HepG2 (cell line): ENCODE results near the gene TXNIP. TPM values are rescaled to one million over a fixed set of nuclear protein-coding genes. Genes with fewer than 3 reads are reported as not detected.

Source experiments
- GABPA ChIP-seq, 2 experiments: IDR thresholded peaks; 2 replicates each; pipeline ENCODE4 v1.6.1; 2011 to 2016; ENCODE audit warnings: low read depth in 2 of 2, low read length in 1 of 2, missing biosample characterization in 1 of 2, missing genetic modification characterization in 1 of 2
- GPN1 ChIP-seq: sonication (generic); formaldehyde crosslinking; IDR thresholded peaks from 2 replicates; pipeline ENCODE4 v1.5.1; 2020; ENCODE audit warnings: missing genetic modification reagents, borderline replicate concordance
- HMG20B ChIP-seq: conservative IDR thresholded peaks from 2 replicates; pipeline ENCODE4 v1.6.1; 2016; ENCODE audit warnings: missing genetic modification reagents, missing compliant biosample characterization
- HOXD1 ChIP-seq: sonication (generic); formaldehyde crosslinking; IDR thresholded peaks from 2 replicates; pipeline ENCODE4 v1.5.0; 2020; ENCODE audit warnings: missing genetic modification reagents
- MAX ChIP-seq: IDR thresholded peaks from 2 replicates; pipeline ENCODE4 v1.6.1; 2012; ENCODE audit warnings: inconsistent platforms
- NFAT5 ChIP-seq: sonication (generic); formaldehyde crosslinking; IDR thresholded peaks from 2 replicates; pipeline ENCODE4 v1.4.0; 2020; ENCODE audit warnings: missing genetic modification reagents
- NFKB2 ChIP-seq: sonication (generic); formaldehyde crosslinking; IDR thresholded peaks from 2 replicates; pipeline ENCODE4 v1.4.0; 2020; ENCODE audit warnings: missing genetic modification reagents, borderline replicate concordance
- RXRB ChIP-seq: IDR thresholded peaks from 2 replicates; pipeline ENCODE4 v1.6.1; 2016; ENCODE audit warnings: borderline replicate concordance, missing genetic modification reagents, missing compliant biosample characterization
- SP140L ChIP-seq: sonication (generic); formaldehyde crosslinking; IDR thresholded peaks from 2 replicates; pipeline ENCODE4 v1.4.0; 2020; ENCODE audit warnings: missing genetic modification reagents, borderline replicate concordance
- XRCC5 ChIP-seq: fragments of 200-400 bp; formaldehyde crosslinking; optimal IDR thresholded peaks from 2 replicates; pipeline ENCODE3; 2017; ENCODE audit warnings: mild to moderate bottlenecking, low read length
- ZNF281 ChIP-seq: sonication (generic); formaldehyde crosslinking; IDR thresholded peaks from 2 replicates; pipeline ENCODE4 v1.4.0; 2020; ENCODE audit warnings: missing genetic modification reagents, borderline replicate concordance
- ZNF431 ChIP-seq: sonication (generic); formaldehyde crosslinking; IDR thresholded peaks from 2 replicates; pipeline ENCODE4 v1.9.0; 2022; ENCODE audit warnings: missing genetic modification reagents, low read depth, mild to moderate bottlenecking, borderline replicate concordance
- ZNF749 ChIP-seq: sonication (generic); formaldehyde crosslinking; IDR thresholded peaks from 2 replicates; pipeline ENCODE4 v1.8.0; 2022; ENCODE audit warnings: mild to moderate bottlenecking, missing genetic modification reagents, moderate library complexity, borderline replicate concordance
- ZNF772 ChIP-seq: sonication (generic); formaldehyde crosslinking; IDR thresholded peaks from 2 replicates; pipeline ENCODE4 v1.5.0; 2020; ENCODE audit warnings: mild to moderate bottlenecking, missing genetic modification reagents
- ZNF773 ChIP-seq: sonication (generic); formaldehyde crosslinking; IDR thresholded peaks from 2 replicates; pipeline ENCODE4 v1.4.0; 2020; ENCODE audit warnings: missing genetic modification reagents, borderline replicate concordance
- ZNF788 ChIP-seq: sonication (generic); formaldehyde crosslinking; IDR thresholded peaks from 2 replicates; pipeline ENCODE4 v1.5.0; 2020; ENCODE audit warnings: mild to moderate bottlenecking, missing genetic modification reagents, borderline replicate concordance
- ZSCAN5A ChIP-seq: sonication (generic); formaldehyde crosslinking; IDR thresholded peaks from 2 replicates; pipeline ENCODE4 v1.8.0; 2022; ENCODE audit warnings: mild to moderate bottlenecking, missing genetic modification reagents, borderline replicate concordance
- ZSCAN9 ChIP-seq: IDR thresholded peaks from 2 replicates; pipeline ENCODE4 v1.6.1; 2016; ENCODE audit warnings: borderline replicate concordance
- polyA plus RNA-seq, 8 experiments: library from polyadenylated mRNA; depleted of rRNA in 3 of 8; stranded (reverse) in 7 of 8; unstranded in 1 of 8; fragments of >200 nt; fragmentation: Illumina TruSeq in 4 of 8; extraction: Trizol in 4 of 8; gene quantifications; 2 replicates each; pipeline versions ENCODE4 v1.2.1 to v1.2.3, GENCODE V29; 2011 to 2016; ENCODE audit warnings: low read depth in 4 of 8, missing spikeins in 1 of 8, mixed read lengths in 1 of 8; ENCODE audit not compliant: insufficient read depth in 1 of 8
- total RNA-seq, 5 experiments: library from RNA; depleted of rRNA; stranded (reverse); fragments of >200 nt; fragmentation: Illumina TruSeq; extraction: Trizol; gene quantifications; 2 replicates each; pipeline ENCODE4 v1.2.3, GENCODE V29; 2016; ENCODE audit warnings: low read depth in 1 of 5

Gene TXNIP
- total and polyA plus RNA-seq, 2 of the 13 experiments (the other 11 are each of a cell fraction or from before 2014, with no cell fraction given) = 24.4 to 237 TPM

- peak; percentile 95 for TF ChIP-seq ZNF281 (CRISPR knock-in tag)
- TF ChIP-seq ZNF431 = no peak
- TF ChIP-seq HMG20B = no peak
- no peak for TF ChIP-seq GABPA (IDR thresholded peaks at IDR 0.05; ENCODE audit: low read depth, low read length)
- TF ChIP-seq GABPA (CRISPR knock-in tag; IDR thresholded peaks at IDR 0.05; ENCODE audit: low read depth) = no peak
- TF ChIP-seq RXRB = peak; percentile 79
- no peak for TF ChIP-seq SP140L (CRISPR knock-in tag)
- no peak for TF ChIP-seq ZNF772 (CRISPR knock-in tag)
- no peak for TF ChIP-seq GPN1 (CRISPR knock-in tag)
- TF ChIP-seq ZSCAN5A (CRISPR knock-in tag) = no peak
- no peak for TF ChIP-seq ZNF749 (CRISPR knock-in tag)
- no peak for TF ChIP-seq NFKB2 (CRISPR knock-in tag)
- TF ChIP-seq XRCC5 = peak; percentile 28
- TF ChIP-seq ZNF788 (CRISPR knock-in tag) = 0 out of 2 replicates have a peak, but pooled peaks have one; percentile 31
- no peak for TF ChIP-seq ZNF773 (CRISPR knock-in tag)
- TF ChIP-seq MAX = no peak
- TF ChIP-seq ZSCAN9 (CRISPR knock-in tag) = no peak; the same call in 1 of the 2 replicates
- TF ChIP-seq HOXD1 (CRISPR knock-in tag) = no peak
- no peak for TF ChIP-seq NFAT5 (CRISPR knock-in tag)
These were observed 24.0 kb upstream of the TXNIP start (continued) for GRCh38 chr1:146020058-146021049.
